ENCODE measurements around the gene NUP214.
"Not testable (repeated sequence)": the region's sequence is repeated elsewhere in the genome, so short reads cannot be mapped to it uniquely, and the experiment has no call there.

Gene NUP214

DNA sequence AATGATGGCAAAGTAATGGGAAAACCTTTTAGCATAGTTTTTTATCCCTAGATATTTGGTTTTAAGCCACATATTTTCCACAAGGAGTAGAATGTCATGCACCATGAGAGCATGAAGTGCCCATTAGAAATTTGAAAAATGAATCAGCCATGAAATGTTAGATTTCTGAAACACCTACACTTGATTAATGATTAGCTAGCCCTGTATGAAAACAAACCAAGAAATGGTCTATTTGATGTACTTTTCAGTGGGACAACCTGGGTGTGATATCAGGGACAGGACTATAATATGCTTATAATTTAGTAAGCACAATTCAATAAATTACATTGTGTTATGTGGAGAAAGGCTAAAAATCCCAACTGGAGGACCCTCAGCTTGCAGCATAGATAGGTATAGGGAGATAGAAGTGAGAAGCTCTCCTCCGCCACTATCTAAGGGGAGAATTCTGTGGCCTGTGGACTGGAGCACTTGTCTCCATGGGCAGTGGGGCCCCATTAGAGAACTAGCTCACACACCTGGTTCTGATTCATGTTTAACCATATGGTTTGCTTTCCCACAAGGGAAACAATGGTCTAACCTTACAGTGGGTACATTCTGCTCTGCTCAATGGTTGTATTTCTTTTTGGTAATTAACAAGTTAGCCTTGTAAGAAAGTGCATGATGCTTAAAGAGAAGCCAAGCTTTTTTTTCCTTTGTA, 35.2 kb downstream of the NUP214 start:
- no peak for DNase-seq

DNA sequence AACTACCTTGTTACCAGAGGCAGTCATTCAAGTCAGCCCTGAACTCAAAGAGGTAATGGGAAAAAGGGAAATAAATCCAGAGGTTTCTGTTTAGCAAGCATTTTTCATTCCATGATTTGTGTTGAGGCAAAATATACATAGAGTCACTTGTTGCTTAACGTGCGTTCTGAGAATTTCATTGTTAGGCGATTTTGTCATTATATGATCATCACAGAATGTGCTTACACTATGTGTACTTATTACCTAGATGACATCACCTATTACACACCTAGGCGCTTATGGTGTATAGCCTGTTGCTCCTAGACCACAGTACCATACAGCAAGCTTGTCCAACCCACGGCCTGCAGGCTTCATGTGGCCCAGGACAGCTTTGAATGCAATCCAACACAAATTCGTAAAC, 36.2 kb downstream of the NUP214 start:
- no peak for DNase-seq

DNA sequence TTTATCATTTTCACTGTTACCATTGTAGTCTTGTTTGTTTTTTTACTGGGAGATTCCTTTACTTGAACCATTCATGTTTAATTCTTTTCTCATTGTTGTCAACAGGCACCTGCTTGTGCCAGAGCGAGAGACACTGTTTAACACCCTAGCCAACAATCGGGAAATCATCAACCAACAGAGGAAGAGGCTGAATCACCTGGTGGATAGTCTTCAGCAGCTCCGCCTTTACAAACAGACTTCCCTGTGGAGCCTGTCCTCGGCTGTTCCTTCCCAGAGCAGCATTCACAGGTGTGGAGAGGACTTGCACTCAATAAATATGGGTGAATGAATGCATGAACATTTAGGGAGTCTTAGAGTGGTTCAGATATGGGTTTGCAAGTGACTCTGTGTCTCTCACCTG, 37.5 kb downstream of the NUP214 start:
- DNase-seq, result no peak

DNA sequence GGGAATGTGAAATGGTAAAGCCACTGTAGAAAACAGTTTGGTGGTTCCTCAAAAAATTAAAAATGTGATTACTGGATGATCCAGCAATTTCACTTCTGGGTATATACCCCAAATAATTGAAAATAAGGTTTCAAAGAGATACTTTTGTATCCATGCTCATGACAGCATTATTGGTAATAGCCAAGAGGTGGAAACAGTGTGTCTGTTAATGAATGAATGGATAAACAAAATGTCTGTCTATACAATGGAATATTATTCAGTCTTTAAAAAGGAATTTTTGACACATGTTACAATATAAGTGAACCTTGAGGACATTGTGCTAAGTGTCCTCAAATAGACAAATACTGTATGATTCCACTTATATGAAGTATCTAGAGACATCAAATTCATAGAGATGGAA, 40.1 kb downstream of the NUP214 start:
- no peak for DNase-seq

DNA sequence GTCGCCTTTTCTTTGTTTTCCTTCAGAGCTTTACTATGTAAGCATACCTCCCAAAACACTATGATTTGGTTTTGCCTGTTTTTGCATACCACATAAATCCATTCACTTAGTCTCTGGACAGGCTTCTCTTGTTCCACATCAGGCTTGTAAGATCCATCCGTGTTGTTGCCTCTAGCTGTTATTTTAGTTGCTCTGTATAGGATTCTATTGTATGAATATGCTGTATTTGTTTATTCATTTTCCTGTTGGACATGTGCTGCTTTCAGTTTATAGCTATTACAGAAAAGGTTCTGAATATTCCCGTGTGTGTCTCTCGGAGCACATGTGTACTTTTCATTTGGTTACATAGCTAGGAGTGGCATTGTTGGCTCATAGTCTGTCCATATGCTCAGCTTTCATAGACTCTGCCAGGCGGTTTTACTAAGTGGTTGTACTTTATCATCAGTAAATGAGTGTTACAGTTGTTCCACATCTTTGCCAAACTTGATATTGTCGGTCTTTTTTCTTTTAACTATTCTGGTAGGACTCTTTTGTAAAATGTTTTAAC, 41.8 kb downstream of the NUP214 start:
- no peak for DNase-seq

DNA sequence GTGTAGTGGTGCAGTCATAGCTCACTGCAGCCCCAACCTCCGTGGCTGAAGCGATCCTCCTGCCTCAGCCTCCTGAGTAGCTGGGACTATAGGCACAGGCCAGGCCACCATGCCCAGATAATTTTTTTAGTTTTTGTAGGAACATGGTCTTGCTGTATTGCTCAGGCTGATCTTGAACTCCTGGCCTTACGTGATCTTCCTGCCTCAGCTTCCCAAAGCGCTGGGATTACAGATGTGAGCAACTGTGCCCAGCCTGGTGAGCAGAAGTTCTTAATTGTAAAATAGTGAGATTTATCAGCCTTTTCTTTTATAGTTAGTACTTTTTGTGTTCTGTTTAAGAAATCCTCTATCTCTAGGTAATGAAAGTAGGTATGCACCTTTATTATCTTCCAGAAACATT, 42.5 kb downstream of the NUP214 start:
- no peak for DNase-seq

DNA sequence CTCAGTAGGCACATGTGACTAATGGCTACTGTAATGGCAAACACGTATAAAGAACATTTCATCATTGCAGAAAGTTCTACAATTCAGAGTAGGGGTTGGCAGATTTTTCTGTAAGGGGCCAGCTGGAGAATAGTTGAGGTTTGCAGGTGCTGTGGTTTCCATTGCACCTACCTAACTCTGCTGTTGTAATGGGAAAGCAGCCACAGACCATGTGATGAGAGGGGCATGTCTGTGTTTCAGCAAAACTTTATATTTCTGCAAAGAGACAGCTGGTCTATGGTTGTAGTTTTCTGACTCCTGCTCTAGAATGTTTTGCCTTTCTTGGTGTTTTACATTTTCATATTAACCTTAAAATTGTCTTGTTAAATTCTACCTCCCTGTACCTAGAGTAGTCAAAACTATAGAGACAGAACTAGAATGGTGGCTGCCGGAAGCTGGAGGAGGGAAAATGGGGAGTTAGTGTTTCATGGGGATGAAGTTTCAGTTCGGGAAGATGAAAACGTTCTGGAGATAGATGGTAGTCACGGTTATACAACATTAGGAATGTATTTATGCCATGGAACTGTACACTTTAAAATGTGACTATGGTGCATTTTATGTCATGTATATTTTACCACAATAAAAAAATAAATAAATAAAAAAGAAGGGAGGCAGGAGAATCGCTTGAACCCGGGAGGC, 44.3 kb downstream of the NUP214 start:
- DNase-seq, result no peak

DNA sequence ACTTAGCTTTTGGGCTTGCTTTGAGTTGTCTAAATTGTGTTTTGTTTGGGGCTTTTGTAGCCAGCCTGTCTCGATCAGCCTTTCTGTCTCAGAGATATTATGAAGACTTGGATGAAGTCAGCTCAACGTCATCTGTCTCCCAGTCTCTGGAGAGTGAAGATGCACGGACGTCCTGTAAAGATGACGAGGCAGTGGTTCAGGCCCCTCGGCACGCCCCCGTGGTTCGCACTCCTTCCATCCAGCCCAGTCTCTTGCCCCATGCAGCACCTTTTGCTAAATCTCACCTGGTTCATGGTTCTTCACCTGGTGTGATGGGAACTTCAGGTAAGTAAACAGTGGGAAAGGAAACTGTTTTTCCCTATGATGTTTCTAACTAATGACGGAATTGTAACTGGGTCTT, 48.6 kb downstream of the NUP214 start:
- no peak for DNase-seq

DNA sequence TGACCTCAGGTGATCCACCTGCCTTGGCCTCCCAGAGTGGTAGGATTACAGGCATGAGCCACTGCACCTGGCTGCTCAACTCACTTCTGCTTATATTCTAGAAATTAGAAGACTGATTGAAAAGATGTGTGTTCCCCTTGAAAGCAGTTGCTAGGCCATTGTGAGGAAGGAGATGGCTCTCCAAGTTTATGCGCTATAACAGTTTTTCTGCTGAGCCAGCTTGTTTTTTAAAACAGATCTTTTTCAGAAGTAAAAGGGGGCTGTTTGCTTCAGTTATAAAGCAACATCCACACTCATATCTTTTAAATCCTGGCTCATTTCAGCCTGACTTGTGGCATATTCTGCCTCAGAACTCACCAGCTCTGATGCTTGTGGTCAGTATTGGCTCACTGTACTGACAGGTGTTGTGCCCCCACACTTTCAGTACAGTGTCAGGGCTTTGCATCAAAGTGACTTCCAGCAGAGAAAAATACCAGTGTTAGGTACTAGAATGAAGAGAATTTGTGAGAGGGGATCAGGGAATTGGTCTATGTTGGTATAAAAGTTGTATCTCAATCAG, 49.4 kb downstream of the NUP214 start:
- no peak for DNase-seq

DNA sequence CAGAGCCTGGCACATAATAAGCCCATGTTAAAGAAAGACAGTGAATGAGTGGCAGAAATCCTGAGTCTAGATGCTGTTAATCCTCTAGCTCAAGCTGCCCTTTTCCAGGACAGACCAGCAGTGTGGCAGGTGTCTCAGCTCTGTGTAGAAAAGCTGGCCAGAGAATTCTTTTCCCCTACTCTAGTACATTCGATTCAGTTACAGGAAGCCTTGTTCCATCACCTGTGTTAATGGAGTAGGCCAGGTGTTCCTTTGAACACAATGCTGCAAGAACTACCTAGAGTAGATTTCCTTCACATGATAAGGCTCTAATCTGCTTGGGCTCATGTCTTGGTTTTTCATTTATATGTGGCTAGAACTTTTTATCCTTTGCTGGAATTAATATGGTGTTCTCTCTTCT, 52.5 kb downstream of the NUP214 start:
- DNase-seq, result no peak

DNA sequence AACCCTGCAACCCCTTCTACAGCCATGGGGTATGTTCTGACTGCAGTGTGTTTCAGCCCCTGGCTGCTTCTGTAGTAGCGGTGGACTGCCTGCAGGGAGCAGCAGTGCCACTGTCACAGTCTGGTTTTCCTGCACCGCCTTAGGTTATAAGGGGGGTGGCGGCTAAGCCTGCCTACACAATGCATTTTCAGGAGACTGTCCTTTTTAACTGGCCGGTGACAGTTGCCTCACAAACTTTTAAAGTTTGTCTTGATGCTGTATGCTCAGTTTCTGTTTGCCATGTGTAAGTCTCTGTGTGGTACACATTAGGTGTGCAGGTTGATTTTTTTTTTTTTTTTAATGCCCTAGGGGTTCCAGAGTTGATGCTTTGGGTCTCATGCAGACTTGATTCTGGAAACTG, 53.0 kb downstream of the NUP214 start:
- DNase-seq, result peak in 43 of 56 donors; percentile 2 to 75 (median 36)

DNA sequence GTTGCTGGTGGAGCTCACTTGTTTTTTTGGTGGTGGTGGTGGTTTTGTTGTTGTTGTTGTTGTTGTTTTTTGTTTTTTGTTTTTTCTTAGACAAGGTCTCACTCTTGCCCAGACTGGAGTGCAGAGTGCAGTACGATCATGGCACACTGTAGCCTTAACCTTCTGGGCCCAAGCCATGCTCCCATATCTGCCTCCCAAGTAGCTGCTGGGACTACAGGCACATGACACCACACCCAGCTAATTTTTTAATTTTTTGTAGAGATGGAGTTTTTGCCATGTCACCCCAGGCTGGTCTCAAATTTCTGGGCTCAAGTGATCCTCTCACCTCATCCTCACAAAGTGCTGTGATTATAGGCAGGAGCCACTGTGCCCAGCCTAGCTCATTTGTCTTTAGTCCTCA, 53.5 kb downstream of the NUP214 start:
- no peak for DNase-seq

DNA sequence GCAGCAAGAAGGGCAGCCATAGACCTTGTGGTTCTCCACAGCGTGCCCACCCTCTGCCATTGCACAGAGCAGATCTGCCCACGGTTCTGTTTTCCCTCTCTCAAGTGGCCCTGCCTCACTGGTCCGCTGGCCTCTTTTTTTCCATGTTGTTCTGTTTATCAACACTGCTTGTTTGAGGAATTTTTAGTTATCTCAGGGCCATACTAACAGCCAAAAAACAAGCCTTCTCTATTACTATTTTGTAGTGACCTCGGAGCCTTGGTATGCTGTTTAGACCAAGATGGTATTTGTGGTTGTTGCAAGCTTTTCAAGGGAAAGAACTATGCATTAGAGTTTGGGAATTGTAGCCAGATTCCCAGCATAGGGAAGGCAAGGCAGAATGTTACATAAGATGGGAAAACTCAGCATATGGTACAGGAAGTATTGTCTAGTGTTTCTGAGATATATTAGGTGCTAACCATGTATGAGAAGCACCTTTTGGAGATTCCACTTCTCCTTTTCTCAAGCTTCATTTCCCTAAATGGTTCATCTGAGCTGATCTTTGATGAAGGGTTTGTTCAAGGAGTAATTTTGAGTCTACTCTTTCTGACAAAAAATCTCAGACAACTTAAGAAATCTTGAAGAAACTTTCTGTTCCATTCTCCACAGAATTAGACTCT, 54.3 kb downstream of the NUP214 start:
- DNase-seq, result no peak

DNA sequence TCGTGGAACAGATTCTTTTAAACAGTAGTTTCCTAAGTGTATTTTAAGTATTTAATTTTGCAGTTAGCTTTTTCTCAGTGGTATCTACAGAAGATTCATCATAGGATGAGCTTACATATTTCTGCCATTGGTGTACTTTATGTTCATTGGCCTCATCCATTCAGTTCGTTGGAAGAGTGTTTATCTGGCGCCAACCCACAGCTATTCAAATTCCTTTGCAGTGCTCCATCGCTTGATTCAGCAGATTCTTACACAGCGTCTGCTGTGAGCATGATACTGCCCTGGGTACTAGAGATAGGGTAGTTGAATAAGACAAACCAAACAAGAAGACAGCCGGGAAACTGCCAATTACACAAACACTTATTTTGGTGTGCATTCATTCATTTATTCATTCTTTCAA, 55.1 kb downstream of the NUP214 start:
- no peak for DNase-seq

DNA sequence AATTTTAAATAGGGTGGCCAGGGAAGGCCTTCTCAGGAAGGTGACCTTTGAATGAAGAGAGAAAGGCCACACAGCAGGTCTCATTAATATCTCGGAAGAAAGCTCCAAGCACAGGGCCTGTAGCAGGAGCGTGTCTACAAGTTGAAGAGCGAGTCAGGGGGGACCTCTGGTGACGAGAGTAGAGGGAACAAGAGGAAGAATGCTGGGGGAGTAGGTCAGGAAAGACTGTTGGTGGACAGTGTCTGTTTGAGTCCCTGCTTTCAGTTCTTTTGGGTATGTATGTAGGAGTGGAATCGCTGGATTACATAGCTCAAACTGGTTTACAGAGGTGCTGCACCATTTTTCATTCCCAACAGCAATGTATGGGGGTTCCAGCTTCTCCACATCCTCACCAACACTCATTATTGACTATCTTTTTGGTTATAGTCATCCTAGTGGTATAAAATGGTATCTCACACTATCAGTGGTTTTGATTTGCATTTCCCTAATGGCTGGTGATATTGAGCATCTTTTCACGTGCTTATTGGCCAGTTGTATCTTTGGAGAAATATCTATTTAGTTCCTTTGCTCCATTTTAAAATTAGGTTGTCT, 55.8 kb downstream of the NUP214 start:
- no peak for DNase-seq

DNA sequence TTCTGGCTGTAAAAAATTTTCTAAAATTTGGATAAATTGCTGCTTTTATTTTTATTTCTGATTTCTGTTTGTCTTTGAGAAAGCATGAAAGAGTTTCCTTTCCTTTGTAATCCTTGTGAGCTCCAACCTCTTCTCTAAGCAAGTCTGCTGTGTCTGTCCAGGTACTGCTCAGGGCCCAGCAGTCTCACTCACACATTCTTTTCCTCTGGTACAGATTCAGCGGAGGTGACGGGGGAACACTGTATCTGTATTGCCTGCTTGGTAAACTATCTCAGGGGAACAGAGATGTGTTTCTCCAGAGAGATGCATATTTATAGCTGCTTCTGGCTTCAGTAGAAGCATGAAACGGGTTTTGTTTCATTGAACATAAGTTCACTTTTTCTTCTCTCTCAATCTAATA, 60.5 kb downstream of the NUP214 start:
- DNase-seq, result no peak

DNA sequence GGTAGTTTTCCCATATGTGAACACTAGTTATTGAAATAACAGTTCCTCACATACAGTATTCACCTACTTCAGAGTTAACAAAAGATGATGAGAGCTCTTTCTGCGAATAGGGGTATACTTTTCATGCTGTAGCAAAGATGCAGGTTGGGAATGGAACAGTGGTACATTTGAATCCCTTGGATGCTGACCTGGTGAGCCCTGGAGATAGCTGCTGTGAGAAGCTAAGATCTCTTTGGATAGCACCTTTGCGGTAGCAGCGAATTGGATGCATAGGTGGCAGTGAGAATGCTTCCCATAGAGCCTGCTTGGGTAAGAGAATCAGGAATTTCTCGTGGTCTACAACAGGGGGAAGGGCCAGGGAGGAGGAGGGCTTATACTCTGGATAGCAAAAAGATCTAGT, 61.2 kb downstream of the NUP214 start:
- DNase-seq, result no peak

DNA sequence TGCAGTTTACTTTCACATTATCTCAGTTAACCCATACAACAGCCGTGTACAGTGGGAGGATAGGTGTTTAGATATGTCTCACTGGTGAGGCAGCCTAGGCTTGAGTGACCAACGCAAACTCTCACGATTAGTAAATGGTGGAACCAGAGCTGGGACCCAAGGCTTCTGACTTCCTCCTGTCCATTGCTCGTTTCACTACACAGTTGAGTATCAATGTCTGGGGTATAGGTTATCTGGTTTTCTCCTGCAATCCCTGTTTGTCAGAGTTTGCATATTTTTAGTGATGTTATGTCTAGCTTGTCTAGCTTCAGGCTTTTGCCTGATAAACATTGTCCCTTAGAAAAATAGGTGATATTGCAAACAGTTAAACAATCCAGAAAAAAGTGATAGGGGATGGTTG, 62.6 kb downstream of the NUP214 start:
- DNase-seq, result no peak

DNA sequence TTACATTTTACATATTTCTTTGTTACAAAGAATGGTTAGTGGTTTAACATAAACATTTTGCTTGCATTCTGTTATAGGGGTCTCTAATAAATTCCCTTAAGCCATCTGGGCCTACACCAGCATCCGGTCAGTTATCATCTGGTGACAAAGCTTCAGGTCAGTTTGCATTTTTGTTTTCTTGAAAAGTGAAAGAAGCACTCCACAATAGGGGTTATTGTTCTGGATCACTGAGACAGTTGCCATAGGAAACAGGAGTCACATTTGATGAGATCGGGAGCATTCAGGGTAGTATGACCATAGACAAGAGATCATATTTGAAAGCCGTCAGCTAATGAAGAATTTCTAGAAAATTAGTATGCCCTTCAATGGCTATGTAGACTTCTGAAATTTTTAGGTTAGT, 63.6 kb downstream of the NUP214 start:
- no peak for DNase-seq

DNA sequence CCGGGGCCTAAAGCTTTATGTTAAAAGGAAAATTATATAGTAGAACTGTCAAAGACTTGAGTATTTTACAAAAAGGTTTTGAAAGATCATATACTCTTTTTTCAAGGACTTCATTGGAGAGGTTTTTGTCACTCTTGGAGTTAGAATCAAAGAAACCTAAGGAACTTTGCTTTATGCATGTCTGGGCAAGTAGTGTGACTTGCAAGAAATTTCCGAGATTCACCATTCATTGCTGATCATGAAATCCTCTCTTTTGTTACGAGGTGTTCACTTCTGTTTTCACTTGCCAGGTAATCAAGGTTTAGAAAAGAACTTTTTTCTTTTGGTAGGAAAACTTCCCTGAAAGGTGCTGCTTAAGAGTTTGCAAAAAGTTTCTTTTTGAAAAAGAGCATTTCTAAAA, 64.8 kb downstream of the NUP214 start:
- DNase-seq, result no peak

DNA sequence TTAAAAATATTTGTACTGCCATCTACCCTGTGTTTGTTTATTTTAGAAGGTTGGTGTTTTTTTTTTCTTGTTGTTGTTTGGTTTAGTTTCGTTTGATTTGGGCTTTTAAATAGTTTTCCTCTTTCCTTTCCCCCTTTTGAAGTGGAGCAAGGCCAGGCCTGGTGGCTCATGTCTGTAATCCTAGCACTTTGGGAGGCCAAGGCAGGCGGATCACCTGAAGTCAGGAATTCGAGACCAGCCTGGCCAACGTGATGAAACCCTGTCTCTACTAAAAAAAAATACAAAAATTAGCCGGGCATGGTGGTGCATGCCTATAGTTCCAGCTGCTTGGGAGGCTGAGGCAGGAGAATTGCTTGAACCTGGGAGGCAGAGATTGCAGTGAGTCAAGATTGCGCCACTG, 65.6 kb downstream of the NUP214 start:
- DNase-seq, result not testable (repeated sequence)

DNA sequence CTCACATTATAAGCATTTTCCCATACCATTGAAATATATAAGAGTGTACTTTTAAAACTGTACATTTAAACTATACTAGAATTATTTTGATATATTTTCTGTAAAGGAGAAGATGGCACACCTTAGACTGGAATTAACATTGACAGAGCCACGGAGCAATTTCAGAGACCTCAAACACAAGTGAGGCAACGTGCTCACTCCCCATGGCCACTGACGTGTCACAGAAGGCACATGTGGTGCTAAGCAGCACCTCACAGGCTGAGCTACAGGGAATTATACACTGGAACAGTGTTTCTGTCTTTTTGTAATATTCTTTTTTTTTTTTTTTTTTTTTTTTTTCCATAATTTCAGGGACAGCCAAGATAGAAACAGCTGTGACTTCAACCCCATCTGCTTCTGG, 66.5 kb downstream of the NUP214 start:
- no peak for DNase-seq

Data from nucleus accumbens (tissue), 56 donors.